Adrenal gland (tissue), 5 donors: ENCODE results near the gene TTF2.

Experiments used
- CTCF ChIP-seq, 6 experiments: fragments of 450-650 bp in 4 of 6; fragments of 200-600 bp in 2 of 6; sonication (generic) in 1 of 6; IDR thresholded peaks; 1 replicate in 5 of 6; 2 replicates in 1 of 6; pipeline versions ENCODE4 v1.5.1 to v1.8.0; 2016 to 2021; ENCODE audit warnings: antibody characterized with exemption in 6 of 6, mild to moderate bottlenecking in 2 of 6, moderate library complexity in 1 of 6
- POLR2A ChIP-seq, 2 donors: fragments of 450-650 bp; IDR thresholded peaks; one replicate each; pipeline ENCODE4 v1.6.1; 2017; ENCODE audit warnings: antibody characterized with exemption in 2 of 2, mild to moderate bottlenecking in 2 of 2, moderate library complexity in 1 of 2
- donor health status: DM: no; HTN: no; CAD: no.

- TF ChIP-seq POLR2A (IDR thresholded peaks at IDR 0.05) (no peak), CTCF (IDR thresholded peaks at IDR 0.05) (no peak)
These were observed 60.9 kb downstream of the TTF2 start for GRCh38 chr1:117120774-117121588.
